ENCODE results near the gene SLIT3.

Gene SLIT3

DNA sequence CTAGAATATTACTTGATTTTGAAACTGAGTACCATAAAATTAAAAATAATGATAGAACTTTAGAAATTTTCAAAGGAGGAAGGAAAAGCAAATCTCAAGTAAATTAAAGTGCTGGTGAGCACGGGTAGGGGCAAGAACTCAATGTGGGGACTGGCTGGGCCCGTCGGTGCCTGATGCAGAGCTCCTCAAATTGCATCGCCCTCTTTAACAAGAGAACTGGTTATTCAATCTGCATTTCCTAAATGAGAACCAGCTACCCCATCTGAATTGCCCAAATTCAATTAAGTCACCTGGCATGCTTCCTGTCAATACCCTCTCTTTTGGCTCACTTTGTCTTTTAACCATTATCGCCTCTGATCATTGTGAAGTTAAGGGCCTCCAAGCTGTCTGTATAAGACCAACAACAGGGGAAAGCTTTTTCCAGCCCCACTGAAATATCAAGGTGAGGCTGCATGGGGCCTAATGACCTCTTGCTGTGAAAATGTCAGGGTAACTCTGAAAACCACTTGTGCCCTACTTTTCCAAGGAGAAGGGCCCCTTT is 316.7 kb downstream of the SLIT3 start:
- no peak for DNase-seq

DNA sequence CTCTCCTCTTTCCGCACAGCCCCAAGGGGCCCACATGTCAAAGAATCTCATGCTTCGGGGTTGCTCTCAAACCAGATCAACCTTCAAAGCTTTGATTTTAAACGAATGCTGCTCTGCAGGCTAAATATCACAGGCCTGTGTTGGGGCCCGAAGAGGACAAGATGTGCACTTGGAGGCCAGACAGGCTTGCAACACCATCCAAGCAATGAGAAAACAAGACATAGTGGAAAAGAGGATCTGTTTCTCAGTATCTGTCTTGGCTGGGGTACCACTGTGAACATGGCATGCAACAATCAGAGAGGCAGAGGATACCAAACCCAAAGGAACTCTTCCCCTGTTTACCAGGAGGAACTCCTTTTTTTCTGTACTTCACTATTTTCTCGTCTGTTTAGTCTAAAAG is 321.8 kb downstream of the SLIT3 start:
- no peak for DNase-seq

DNA sequence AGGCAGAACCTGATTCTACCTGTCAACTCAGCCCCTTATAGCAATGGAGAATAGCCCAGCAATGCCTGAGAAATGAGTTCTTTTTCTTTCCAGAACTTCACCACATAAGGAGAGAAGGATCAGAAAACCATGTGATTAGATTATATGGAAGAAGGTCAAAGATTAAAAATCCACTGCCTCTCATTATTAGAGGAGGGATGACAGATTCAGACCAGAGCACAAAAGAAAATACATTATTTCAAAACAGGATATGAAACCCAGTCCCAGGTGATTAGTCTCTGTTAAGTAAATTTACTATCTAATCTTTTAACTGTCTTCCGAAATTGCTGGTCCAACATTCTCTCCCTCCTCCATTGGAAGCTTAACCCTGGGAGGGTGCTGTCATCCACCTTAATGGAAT is 322.4 kb downstream of the SLIT3 start:
- DNase-seq = no peak

DNA sequence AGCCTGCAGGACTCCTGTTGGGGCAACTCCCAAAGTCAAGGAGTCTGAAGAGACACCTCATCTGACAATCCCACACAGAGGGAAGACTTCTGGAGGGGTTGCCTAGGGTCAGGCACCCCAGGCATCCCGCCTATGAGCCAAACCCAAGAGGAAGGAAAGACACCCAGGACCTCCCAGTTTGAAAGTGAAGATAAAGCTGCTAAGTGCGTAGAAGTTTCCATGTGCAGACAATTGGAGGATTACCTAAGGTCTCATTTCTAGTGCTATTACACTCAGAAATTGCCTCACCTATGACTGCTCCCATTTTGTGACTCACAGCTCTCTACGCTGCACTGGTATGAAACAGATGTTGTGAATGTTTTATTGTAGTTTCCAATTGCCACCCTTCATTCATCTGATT is 322.9 kb downstream of the SLIT3 start:
- no peak for DNase-seq

DNA sequence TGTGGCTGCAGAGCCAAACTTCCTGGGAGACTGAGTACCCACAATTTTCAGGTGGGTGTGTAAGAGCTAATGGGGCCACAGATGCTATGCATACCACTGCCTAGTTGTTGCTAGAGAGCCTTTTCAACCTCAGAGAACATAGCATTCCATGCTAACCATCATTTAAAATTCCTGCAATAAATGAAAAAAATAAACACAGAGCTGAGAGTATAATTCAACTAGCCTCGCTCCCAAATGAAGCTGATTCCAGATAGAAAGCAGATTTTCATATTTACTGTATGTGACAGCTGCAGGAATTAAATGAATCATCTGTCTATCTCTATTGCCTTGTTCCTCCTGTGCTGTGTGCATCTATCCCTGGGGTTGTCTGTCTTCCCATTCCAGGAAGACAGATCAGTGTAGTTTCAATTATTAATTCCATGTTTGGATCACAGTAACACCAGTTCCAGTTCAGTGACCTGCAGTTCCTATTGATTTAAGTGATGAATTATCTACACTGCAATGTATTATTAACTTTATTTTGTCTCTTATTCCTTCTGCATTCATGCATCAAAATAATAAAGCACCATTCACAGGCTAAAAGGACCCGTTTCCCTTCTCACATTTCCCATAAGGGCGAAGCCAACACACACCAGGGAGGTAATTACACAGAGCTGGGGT is 324.5 kb downstream of the SLIT3 start:
- no peak for DNase-seq

DNA sequence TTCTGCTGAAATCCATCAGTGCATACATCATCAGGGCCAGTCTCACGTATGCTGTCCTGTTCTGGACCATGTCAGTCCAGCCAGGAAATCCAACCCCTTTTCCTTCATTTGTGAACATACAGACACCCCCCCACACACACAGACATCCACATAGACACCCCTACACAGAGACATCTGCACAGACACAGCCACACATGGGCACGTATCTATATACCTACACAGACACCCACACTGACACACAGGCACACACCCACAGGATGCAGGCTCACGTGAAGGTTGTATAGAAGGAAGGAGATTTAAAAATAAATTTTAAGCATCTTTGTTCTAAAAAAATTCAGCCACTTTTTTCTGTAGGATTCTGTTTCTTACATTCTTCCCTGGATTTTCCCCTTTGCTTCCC is 325.6 kb downstream of the SLIT3 start:
- no peak for DNase-seq

DNA sequence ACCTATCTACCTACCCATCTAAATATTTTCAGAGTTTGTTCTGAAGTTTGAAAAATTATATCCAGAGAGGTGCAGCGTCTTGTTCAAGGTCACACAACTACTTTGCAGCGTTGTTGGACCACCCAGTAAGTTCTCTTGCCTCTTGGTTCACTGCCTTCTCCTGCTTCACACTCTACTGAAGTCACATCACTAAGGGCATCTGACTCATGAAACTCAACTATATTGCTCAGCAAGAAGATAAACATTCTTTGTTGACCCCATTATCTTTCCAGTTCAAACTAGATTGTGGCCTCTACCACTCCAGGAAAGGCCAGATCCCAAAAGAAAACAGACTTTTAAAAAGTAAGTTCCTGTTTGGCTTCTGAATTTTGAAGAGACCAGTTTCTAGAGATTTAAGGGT is 326.9 kb downstream of the SLIT3 start:
- DNase-seq = no peak

DNA sequence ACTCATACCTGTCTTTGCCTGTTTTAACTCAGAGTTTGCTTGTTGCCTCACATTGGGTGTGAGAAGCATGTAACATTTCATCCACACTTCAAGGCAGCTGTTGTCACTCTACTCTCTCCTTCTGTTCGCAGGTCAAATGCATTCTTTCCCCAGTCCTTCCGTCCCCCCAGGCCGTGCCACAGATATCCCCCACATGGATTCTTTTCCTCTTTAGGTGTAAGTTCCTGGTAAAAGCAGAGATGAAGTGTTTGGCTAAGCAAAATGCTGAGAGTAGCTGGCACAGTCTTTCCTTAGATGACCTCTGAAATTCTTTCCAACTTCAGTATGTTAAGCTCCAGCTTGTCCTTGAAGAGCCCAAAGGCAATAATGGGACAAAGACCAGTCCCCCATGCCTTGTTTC is 328.2 kb downstream of the SLIT3 start:
- DNase-seq = no peak

DNA sequence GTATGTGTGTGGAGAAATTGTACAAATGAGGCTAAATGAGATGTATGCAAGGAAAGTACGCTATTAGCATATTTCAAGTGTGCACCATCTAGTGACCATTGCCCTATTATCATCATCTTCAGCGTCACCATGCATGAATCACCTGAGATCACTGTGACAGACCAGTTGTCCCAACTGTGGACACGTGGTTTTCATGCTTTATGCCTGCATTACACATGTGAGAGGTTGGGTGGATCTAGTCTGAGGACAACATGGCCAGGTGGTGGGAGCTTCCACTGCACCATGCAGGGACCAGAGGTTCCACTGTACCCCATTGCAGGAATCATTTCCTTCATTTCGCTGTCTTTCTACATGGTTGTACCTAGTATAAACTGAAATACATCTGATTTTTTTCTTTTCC is 329.8 kb downstream of the SLIT3 start:
- no peak for DNase-seq

DNA sequence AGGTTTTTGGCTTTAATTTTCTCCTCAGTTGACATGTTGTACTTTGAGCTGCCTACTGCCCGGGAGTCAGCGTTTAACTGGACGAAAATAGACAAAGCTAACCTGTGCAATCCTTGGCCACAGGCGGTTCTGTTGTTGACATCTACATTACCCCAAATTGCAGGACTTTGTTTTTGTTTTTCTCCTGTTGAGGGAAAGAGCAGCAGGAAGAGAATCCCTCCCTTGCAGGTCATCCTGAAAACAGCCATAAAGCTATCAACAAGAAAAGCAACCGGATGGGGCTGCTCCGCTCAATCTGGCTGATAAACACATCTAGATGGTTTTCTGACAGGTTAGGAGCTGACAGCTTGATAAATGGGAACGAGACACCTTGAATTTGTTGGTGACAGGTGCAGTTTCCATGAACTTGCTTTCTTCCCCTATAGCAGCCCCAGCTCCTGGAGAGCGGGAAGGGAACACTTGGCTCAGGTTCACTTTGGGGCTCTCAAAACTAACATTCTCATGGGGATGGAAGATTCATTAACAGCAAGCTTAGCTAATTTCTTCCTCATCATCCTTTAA is 331.5 kb downstream of the SLIT3 start:
- DNase-seq = no peak

DNA sequence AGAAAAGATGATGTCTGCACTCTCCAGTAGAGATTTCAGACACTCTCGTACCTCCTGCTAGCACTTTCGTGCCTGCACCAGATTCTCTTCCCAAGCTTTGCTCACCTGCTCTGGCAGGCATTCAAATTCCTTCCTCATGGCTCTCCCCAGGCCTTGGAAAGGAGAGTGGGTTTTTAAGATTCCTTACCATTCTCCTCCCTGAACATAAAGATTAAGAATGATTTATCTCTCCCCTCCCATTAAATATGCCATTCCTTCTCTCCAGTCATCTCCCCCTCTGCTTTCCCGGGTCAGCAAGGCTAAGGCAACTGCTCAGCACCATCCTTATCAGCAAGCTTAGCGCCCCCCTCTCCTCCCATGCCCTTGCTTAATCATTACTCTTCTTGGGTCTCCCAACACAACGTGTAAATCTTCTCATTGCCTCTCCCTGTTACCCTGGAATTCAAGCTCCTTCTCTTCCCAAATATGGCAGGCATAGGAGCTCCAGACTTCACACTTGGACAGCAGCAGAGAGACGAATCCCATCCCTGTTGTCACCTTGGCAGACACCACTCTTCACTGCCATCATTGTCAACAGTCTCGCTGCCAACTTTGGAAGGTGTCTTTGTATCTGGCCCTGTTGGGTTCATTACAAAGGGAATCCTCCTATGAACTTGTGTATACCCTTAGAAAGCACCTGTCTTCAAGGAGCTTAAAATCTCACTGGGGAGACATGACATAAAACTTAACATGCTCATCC is 332.9 kb downstream of the SLIT3 start:
- DNase-seq = no peak

DNA sequence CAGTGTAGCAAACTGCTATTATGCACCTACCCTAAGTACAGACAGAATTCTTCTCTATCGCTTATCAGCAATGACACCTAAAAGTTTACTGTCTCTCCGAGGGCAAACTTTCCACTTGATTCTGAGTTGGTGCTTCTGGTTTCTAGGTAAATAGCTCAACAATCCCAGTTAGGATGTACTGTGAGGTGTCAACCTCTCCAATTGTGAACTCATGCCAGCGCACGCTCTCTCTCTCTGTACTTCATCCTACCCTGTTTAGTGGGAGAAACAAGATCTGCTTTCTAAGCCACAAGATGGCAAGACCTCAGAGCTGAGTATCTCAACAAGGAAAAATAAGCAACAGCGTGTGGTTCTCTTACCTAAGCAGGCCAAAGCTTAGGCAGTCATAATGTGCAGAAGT is 335.3 kb downstream of the SLIT3 start:
- no peak for DNase-seq

DNA sequence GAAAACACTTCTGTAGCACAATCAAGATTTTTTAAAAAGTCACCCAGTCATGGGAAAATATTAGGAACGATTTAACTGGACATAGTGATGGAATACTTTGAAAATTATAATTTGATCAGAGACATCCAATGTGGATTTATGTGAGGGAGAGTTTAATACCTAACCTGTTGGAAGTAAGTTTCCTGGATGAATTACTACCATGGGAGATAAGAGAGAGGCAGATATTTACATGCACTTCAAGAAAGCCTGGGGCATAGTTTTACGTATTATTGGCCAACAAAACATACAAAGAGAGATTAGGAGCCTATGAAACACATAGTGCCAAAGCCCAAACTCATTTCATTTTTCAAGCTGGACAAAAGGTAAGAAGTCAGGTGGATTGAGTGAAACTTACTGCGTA is 336.8 kb downstream of the SLIT3 start:
- no peak for DNase-seq

DNA sequence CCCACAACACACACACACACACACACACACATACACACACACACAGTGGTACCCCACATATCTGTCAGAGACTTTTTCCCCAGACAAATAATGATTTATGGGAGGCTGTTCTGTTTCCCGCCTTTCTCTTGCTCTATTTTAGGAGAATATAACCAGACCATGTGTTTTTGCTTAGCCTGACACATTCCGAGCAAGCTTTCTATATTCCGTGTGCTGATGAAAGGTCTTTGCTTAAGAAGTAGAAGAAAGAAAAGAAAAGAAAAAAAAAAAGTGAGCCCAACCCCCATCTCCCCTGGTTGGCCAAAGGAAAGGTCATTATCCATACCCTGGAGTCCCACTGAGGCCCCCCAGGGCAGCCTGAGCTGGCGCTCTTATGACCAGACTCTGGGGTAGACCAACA is 338.6 kb downstream of the SLIT3 start:
- no peak for DNase-seq

DNA sequence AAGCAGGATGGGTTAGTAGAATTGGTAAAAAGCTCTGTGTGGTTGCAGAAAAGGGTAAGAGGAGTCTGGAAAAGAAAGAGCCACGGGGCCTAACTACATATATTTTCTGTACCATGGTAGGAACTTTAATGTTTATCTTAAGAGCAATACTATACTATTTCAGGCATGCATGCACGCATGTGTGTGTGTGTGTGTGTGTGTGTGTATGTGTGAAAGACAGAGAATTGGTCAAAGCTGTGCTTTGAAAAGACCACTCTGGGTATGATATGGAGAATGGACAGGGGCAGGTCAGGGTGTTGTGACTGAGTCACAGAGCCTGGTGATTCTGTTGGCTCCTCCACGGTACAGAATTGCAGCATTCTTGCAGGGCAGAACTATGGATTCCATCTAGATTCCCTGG is 339.3 kb downstream of the SLIT3 start:
- DNase-seq = no peak

DNA sequence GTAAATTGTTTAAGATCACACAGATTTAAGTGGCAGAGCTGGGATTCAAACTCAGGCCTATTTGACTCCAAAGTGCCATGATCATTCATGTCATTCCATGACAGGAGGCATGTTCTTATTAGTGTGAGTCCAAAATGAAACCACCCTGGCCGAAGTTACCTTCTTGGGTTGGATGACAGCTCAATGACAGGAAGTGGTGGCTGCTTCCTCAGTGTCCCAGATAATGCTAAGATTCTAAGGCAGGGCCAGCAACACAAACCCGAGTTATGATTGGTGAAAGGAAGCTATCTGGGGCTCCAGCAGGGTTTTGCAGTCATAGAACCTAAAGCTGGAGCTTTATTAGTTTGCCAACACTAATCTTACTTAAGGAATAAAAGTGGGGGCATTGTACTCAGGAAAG is 340.4 kb downstream of the SLIT3 start:
- no peak for DNase-seq

DNA sequence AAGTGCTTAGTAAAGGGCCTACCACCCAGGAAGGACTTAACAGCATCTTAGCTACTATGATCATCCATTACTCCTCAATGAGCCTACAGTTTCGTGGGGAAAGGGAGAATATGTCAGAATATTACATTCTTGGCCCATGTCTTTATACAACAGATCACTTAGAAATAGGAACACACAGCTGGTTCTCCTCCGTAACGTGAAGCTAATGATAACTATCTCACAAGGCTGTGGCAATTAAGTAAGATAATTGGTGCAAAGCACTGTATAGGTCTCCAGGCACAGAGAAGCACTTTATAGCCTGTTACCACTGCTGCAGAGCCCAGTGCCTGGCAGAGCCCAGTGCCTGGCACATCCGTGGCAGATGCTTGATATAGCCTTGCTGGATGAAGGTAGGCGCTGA is 347.6 kb downstream of the SLIT3 start:
- no peak for DNase-seq

DNA sequence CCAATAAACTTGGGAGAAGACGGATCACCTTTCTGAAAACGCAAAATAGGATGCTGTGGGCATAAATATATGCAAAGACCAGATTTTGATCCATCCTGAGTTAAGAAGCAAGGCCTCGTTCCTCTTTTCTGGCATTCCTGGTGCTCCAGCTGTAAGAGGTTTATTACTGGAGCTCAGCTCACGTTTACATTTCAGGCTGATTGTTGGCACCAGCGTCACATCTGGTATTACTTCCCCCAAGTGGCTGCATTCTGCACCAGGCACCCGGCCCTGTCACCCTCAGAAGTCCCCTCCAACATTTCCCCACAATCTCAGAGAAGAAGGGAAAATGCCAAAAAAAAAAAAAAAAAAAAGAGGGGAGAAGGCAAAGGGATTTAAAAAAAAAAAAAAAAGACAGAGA is 348.7 kb downstream of the SLIT3 start:
- no peak for DNase-seq

DNA sequence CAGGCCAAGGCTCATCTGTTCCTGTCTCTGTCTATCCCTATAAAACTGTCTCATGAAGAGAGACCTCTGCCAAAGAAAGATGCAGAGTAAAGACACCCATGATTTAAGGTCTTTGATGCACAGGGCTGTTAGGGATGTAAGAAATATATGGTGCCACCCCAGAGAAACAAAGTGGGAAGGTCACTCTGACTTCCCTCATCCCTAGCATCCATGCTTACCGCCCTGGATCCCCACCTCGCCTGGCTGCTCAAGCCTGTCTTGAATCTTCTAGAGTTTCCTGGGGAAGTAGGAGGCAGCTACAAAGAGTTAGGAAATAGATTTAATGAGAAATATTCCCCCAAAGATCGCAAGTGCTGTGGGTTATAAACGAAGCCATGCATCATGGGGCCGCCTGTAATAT is 349.2 kb downstream of the SLIT3 start:
- no peak for DNase-seq

DNA sequence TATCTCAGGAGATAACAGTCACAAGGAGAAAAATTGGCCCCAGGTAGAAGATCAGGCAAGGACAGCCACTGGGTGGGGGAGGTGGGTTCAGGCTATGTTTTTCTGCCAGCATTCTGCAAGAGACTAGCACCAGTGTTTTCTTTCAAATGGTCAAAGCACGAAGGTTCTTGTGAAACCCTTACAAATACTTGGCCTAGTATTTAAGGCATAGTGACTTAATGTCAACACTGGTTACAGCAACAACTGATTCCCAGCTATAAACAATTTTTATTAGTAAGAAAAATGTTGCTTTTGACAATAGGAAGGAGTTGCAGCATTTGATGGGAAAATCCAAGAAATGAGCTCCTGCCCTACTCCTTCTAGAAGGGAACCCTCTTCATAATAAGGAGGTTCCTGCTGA is 349.6 kb downstream of the SLIT3 start:
- no peak for DNase-seq

DNA sequence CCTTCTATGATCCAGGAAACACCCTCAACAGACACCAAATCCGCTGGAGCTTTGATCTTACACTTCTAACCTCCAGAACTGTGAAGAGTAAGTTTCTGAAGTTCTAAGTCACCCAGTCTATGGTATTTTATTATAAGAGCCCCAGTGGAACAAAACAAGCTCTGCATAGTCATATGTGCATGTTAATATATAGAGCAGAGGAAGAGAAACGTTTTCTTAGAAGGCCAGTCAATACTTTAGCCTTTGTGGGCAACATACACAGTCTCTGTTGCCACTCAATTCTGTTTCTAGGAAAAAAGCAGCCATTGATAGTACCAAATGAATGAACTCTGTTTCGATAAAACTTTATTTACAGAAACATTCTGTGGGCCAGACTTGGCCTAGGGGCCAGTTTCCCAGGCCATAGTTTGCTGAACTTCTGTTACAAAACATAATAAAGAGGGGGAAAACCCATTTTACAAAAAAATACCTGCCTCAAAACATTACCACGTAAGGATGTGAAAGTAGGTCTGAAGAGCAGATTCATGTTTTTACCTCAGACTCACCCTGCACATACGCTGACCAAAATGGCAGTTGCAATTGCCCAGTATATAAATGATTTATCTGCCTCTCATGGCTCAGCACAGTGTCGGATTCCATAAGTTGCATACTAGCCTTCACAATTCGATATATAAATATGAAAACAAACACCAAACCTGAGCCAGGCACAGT is 350.5 kb downstream of the SLIT3 start:
- no peak for DNase-seq

DNA sequence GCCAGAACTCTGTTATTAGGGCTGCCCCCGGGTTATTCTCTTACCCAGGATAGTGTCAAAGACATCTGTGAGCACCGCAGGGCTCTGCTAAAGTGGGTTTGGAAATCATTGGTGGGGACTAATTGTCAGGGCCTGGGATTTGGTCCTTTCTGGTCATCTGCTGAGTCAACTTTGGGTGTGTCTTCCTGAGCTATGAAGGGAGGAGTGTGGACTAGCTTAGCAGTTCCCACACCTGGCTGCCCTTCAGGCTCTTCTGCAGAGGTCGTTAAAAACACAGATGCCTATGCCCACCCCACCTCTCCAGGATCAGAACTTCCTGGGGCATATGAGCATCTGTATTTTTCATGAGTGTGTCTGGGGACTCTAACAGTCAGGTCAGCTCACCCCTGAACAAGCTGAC is 352.2 kb downstream of the SLIT3 start:
- no peak for DNase-seq

DNA sequence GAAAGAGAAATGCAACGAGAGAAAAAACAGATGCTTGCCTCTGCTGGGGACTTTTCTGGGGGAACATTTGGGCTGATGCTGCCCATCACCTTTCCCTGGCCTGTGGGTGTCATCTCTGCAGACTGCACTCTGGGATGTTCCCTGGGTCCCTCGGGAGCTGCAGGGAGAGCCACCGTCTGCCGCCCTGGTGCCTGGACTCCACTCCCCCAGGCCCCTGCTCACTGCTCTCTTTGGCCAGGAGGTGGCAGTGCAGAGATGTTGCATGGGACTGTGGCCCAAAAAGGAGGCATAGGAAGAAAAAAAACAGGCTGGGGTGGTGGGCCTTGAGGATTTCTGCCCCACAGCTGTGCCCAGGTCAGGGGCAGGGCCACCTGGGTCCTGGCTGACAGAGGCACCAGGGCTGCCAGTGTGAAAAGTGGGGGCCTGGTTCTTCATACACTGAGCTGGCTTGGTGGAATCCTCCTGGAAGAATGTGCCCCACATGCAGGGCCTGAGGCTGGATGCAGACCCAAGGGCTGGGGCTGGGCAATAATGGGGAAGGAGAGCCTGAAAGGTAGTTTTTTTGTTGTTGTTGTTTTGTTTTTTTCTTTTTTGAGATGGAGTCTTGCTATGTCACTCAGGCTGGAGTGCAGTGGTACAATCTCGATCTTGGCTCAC is 353.6 kb downstream of the SLIT3 start:
- peak; percentile 64 for DNase-seq
